GM18951 (cell line): ENCODE results near the gene EVC2.
"Not testable (repeated sequence)": the region's sequence is repeated elsewhere in the genome, so short reads cannot be mapped to it uniquely, and the experiment has no call there.

Experiments used
- POLR2A ChIP-seq: IDR thresholded peaks from 4 replicates; pipeline ENCODE4 v1.6.1; 2011; ENCODE audit warnings: mild to moderate bottlenecking; ENCODE audit not compliant: insufficient read length, insufficient read depth; ENCODE audit errors: extremely low read depth
- in situ Hi-C: fragments of 300-500 bp; cut with MboI; formaldehyde crosslinking; loops from one replicate; pipeline ENCODE4 v1.12.0; 2022; ENCODE audit warnings: low sequenced_read_pairs, mixed read lengths, inconsistent platforms; ENCODE audit not compliant: unreplicated experiment

Gene EVC2

GRCh38 chr4:5730993-5731990 lies 22.9 kb upstream of the EVC2 start:
- in situ Hi-C loops = no loop called here
- TF ChIP-seq POLR2A = no peak

GRCh38 chr4:5730436-5730835 lies 22.1 kb upstream of the EVC2 start:
- in situ Hi-C loops = no loop called here
- TF ChIP-seq POLR2A = no peak

GRCh38 chr4:5728412-5728811 lies 20.1 kb upstream of the EVC2 start:
- in situ Hi-C loops = not testable (repeated sequence)

GRCh38 chr4:5724377-5724776 lies 16.0 kb upstream of the EVC2 start:
- no peak for TF ChIP-seq POLR2A
- in situ Hi-C loops = no loop called here

- in situ Hi-C loops = no loop called here
- TF ChIP-seq POLR2A = no peak
These were observed 14.0 kb upstream of the EVC2 start for GRCh38 chr4:5722328-5722727.

GRCh38 chr4:5721923-5722322 lies 13.6 kb upstream of the EVC2 start:
- in situ Hi-C loops = no loop called here
- no peak for TF ChIP-seq POLR2A

- in situ Hi-C loops = no loop called here
- no peak for TF ChIP-seq POLR2A
These were observed 12.6 kb upstream of the EVC2 start for GRCh38 chr4:5720980-5721379.

GRCh38 chr4:5720157-5720850 lies 11.9 kb upstream of the EVC2 start:
- in situ Hi-C loops = no loop called here
- TF ChIP-seq POLR2A = no peak

- in situ Hi-C loops = no loop called here
- TF ChIP-seq POLR2A = no peak
These were observed 11.1 kb upstream of the EVC2 start for GRCh38 chr4:5719350-5720055.

GRCh38 chr4:5718411-5718810 lies 10.1 kb upstream of the EVC2 start:
- no peak for TF ChIP-seq POLR2A
- in situ Hi-C loops = no loop called here

- in situ Hi-C loops = no loop called here
- TF ChIP-seq POLR2A = no peak
These were observed 9.2 kb upstream of the EVC2 start for GRCh38 chr4:5717449-5718158.

GRCh38 chr4:5716391-5716790 lies 8.0 kb upstream of the EVC2 start:
- TF ChIP-seq POLR2A = no peak
- in situ Hi-C loops = no loop called here

- in situ Hi-C loops = no loop called here
- TF ChIP-seq POLR2A = no peak
These were observed 7.0 kb upstream of the EVC2 start for GRCh38 chr4:5715357-5715756.
